ENCODE measurements around the gene CSN2. TPM values are rescaled to one million over a fixed set of nuclear protein-coding genes. Genes with fewer than 3 reads are reported as not detected.
"Not testable (repeated sequence)": the region's sequence is repeated elsewhere in the genome, so short reads cannot be mapped to it uniquely, and the experiment has no call there.

CSN2 gene
- total RNA-seq, 2 experiments from 2014 or later: not detected

DNA sequence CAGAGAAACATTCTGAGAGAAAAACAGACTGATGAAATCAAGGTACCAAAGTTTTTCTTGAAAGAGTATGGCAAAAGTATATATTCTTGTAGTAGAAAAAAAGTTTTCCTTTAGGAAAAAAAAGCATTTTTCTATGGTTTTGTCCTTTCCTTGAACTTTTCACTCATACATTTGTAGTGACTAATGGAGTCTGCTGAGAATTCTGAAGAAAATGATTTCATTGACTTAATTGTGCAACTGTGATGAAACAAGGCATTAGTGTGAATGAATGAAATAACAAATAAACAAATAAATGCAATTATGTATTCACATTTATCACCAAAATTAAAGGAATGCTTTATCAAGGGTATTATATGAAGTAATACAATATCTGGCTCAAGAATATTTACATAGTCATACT lies 29.0 kb downstream of the CSN2 start:
- Mint-ChIP-seq H3K27ac (no peak overlapping the region), H3K9me3 (ENCODE audit: low read depth) (no peaks in the 10 kb centered on the region), H3K4me3 (no peak overlapping the region), H3K36me3 (no peaks in the 10 kb centered on the region), H3K27me3 (no peaks in the 10 kb centered on the region), H3K4me1 (no peaks in the 10 kb centered on the region)
- CTCF ChIA-PET: no interaction called here
- DNase-seq (no peak), ATAC-seq (no peak)

DNA sequence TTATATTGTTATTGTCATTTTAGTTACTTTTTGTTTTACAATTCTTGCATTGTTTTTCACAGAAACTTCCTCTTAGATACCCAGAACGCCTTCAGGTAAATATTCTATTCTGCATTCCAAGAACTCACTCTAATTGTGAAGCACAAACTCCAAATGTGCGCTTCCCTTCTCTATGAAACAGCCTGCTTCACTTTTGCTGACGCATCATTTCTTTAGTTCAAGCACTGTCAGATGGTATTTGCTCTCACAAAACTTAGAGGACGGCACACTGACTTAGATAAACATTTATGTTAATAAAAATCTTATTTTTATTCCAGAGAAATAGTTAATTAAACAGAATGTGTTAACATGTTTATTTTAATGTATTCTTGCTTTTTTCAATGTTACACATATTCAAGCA lies 31.4 kb downstream of the CSN2 start:
- Mint-ChIP-seq H3K4me1 (no peaks in the 10 kb centered on the region), H3K27ac (no peak overlapping the region), H3K27me3 (no peaks in the 10 kb centered on the region), H3K9me3 (ENCODE audit: low read depth) (no peaks in the 10 kb centered on the region), H3K36me3 (no peaks in the 10 kb centered on the region), H3K4me3 (no peak overlapping the region)
- ATAC-seq: no peak
- DNase-seq: no peak
- CTCF ChIA-PET: no interaction called here

DNA sequence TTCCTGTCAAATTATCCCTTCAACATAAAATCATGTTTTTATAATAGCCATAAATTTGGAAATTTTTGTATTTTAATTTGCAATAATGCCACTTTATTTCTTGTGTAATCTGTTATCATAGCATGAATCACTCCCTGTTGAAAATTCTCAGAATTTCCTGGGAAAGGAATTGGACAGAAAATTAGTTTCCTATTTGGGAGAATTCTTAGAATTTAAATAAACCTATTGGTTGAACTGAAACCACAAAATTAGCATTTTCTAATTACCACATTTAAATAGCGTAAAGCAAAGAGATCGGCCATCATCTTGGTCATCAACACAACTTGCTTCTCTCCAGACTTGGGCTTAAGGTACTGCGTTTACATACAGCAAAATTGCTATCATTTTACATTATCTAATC lies 34.8 kb downstream of the CSN2 start, which contains the start of gene CSN1S1:
TSS of gene CSN1S1 (plus strand) at position 301 of the 400 bp plus-strand sequence. CDS start 1,488 bp downstream, outside the sequence.
- no peak within 1 kb of the TSS for H3K27ac Mint-ChIP-seq

DNA sequence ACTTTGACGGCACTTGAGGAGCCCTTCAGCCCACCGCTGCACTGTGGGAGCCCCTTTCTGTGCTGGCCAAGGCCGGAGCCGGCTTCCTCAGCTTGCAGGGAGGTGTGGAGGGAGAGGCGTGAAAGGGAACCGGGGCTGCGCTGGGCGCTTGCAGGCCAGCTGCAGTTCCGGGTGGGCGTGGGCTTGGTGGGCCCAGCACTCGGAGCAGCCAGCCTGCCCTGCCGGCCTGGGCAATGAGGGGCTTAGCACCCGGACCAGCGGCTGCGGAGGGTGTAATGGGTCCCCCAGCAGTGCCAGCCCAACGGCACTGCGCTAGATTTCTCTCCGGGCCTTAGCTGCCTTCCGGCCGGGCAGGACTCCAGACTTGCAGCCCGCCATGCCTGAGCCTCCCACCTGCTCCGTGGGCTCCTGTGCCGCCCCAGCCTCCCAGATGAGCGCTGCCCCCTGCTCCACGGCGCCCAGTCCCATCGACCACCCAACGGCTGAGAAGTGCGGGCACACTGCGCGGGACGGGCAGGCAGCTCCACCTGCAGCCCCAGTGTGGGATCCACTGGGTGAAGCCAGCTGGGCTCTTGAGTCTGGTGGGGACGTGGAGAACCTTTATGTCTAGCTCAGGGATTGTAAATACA lies 41.6 kb downstream of the CSN2 start:
- H3K27me3 Mint-ChIP-seq; H3K27ac Mint-ChIP-seq; CTCF ChIA-PET; H3K9me3 Mint-ChIP-seq (ENCODE audit: low read depth); ATAC-seq; H3K4me1 Mint-ChIP-seq; H3K36me3 Mint-ChIP-seq; DNase-seq; H3K4me3 Mint-ChIP-seq: not testable (repeated sequence)

More for the DNA sequence above, 34.8 kb downstream of the CSN2 start, which contains the start of gene CSN1S1:
- Mint-ChIP-seq H3K9me3 (ENCODE audit: low read depth) (no peaks in the 10 kb centered on the region), H3K27me3 (no peaks in the 10 kb centered on the region), H3K36me3 (no peaks in the 10 kb centered on the region), H3K4me1 (no peaks in the 10 kb centered on the region), H3K4me3 (no peak within 1 kb of the TSS)
- CTCF ChIA-PET: no interaction called here
- ATAC-seq (no peak), DNase-seq (no peak)

DNA sequence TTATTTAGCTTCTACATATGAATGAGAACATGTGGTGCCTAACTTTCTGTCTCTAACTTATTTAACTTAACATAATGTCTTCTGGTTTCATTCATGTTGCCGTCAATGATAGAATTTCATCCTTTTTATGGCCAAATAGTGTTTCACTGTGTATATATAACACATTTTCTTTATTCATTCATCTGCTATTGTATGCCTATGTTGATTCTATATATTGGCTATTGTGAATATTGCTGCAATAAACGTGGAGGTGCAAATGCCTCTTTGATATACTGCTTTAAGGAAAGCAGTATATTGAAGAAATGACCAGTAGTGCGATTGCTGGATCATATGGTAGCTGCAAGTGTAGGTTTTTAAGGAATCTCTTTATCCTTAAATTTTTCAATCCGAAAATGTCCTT lies 44.7 kb downstream of the CSN2 start:
- Mint-ChIP-seq H3K4me3 (no peak overlapping the region), H3K27ac (no peak overlapping the region), H3K9me3 (ENCODE audit: low read depth) (no peaks in the 10 kb centered on the region), H3K27me3 (no peaks in the 10 kb centered on the region), H3K36me3 (no peaks in the 10 kb centered on the region), H3K4me1 (no peaks in the 10 kb centered on the region)
- ATAC-seq (no peak), DNase-seq (no peak)
- CTCF ChIA-PET: no interaction called here

DNA sequence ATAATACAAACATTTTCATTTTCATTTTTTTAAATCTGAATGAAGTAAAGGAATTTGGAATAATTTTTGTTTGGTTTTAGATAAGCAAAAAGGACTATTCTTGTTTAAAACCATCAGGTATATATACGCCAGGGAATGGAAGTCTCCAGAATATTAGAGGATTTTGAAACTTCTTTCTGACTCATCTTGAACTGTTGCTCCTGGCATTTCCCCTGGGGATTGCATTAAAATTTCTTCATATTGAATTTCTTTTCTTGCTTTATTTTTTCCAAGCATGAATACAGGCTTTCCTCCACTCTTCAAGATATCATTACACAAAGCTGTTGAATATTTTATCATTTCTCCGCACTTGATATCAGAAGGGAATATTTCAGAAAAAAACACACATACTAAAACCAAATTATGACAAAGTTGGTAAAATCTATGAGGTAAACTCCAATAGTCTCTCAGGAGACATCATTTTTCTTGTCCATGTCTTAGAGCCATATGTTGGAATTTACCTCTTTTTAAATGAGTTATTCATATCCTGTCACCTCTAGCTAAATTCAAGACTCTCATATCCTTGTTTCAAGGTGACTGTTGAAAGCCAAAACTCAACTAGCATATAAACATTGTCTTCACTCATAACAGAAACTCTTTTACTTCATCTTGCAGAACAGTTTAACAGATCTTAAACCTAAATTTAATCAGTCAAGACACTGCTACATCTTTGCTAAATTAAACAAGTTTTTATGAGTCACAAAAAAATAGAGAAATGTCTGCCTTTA lies 55.3 kb downstream of the CSN2 start:
- H3K4me3 Mint-ChIP-seq: no peak overlapping the region
- CTCF ChIA-PET: no interaction called here
- DNase-seq: no peak
- no peak overlapping the region for H3K27ac Mint-ChIP-seq
- ATAC-seq: no peak
- no peaks in the 10 kb centered on the region for H3K4me1 Mint-ChIP-seq
- no peaks in the 10 kb centered on the region for H3K9me3 Mint-ChIP-seq (ENCODE audit: low read depth)
- H3K27me3 Mint-ChIP-seq: no peaks in the 10 kb centered on the region
- H3K36me3 Mint-ChIP-seq: no peaks in the 10 kb centered on the region

DNA sequence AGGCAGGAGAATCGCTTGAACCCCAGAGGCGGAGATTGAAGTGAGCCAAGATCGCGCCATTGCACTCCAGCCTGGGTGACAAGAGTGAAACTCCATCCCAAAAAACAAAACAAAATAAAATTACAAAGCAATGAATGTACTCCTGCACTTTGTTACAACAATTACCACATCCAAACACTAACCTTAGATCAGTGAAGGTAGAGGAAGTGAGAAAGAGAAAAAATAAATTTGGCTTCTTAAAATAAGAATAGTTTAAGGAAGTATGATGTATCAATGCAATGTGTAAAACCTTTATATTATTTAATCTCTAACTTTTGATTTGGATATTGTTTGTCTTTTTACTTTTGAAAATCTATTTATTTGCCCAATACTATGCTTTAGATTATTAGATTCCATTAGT lies 56.3 kb downstream of the CSN2 start:
- DNase-seq: no peak

DNA sequence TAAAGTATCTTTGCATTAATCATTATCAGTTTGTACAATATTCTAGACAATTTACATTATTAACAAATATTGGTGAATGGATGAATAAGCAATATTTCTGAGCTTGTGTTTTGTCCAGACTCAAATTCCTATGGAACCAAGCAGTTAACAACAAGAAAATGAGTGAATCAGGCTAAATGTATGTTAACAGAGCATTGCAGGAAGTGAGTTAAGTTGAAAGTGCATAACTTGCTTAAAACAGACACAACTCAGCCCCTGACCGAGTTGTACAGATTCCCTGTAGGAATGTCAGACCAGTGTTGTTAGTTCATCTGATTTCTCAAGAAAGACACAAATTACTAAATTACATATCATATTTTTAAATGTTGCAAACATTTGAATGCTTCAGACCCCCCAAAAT lies 58.4 kb downstream of the CSN2 start:
- Mint-ChIP-seq H3K27me3 (no peaks in the 10 kb centered on the region), H3K4me3 (no peak overlapping the region), H3K36me3 (no peaks in the 10 kb centered on the region), H3K9me3 (ENCODE audit: low read depth) (no peaks in the 10 kb centered on the region), H3K4me1 (no peaks in the 10 kb centered on the region), H3K27ac (no peak overlapping the region)
- DNase-seq: no peak
- CTCF ChIA-PET: no interaction called here
- ATAC-seq: no peak

More for the DNA sequence above, 56.3 kb downstream of the CSN2 start:
- CTCF ChIA-PET: no interaction called here
- no peaks in the 10 kb centered on the region for H3K9me3 Mint-ChIP-seq (ENCODE audit: low read depth)
- no peaks in the 10 kb centered on the region for H3K36me3 Mint-ChIP-seq
- no peak overlapping the region for H3K4me3 Mint-ChIP-seq
- no peak for ATAC-seq
- no peaks in the 10 kb centered on the region for H3K4me1 Mint-ChIP-seq
- H3K27ac Mint-ChIP-seq: no peak overlapping the region
- H3K27me3 Mint-ChIP-seq: no peaks in the 10 kb centered on the region

Other genes with a start within 250 kb of the CSN2 start
- gene SULT1B1, start 205.1 kb downstream of the CSN2 start, total RNA-seq: under 1 TPM; 0.26 to 0.50 TPM
- gene SULT1E1, start 105.6 kb downstream of the CSN2 start, total RNA-seq: not detected
- not detected for gene CSN1S1, start 34.7 kb downstream of the CSN2 start, total RNA-seq
- gene STATH, start 30.2 kb upstream of the CSN2 start, total RNA-seq: not detected
- not detected for gene HTN3, start 62.7 kb upstream of the CSN2 start, total RNA-seq
- not detected for gene HTN1, start 84.7 kb upstream of the CSN2 start, total RNA-seq
- gene PRR27, start 188.5 kb upstream of the CSN2 start, total RNA-seq: not detected
- not detected for gene ODAM, start 230.0 kb upstream of the CSN2 start, total RNA-seq

Measured in activated CD8-positive, alpha-beta memory T cell treated with anti-CD3 and anti-CD28 coated beads, Interleukin-2, amount 10 ng/mL, durations not matched to agents 7 days and 5 days (primary cell).